Measurements from ENCODE around the gene L3MBTL1. TPM values are rescaled to one million over a fixed set of nuclear protein-coding genes. Genes with fewer than 3 reads are reported as not detected.
A peak's percentile ranks its signal among the peaks of the same experiment; 100 is the strongest.

Gene L3MBTL1
- total RNA-seq, 1 experiment from 2014 or later: 21.6 TPM

GRCh38 chr20:43537921-43538877 is 30.7 kb downstream of the L3MBTL1 start:
- Histone ChIP-seq H4K20me1 (ENCODE audit: insufficient read depth) (no peaks in the 10 kb centered on the region), H3K4me1 (ENCODE audit: control insufficient read depth in 1 of 2, insufficient read depth in 2 of 2, low read length in 2 of 2) (no peaks in the 10 kb centered on the region), H3K9me2 (ENCODE audit: insufficient read depth) (no peaks in the 10 kb centered on the region), H2AFZ (ENCODE audit: low read depth, low read length, poor library complexity, severe bottlenecking) (no peak overlapping the region), H3K27ac (ENCODE audit: low read depth, low read length) (no peak overlapping the region), H3K9ac (ENCODE audit: low read length) (no peak overlapping the region), H3K79me2 (ENCODE audit: insufficient read depth, low read length) (no peaks in the 10 kb centered on the region), H3K4me2 (ENCODE audit: low read length) (no peak overlapping the region), H3K4me3 (replicated peaks in 1 of 2; ENCODE audit: low read depth in 1 of 2, low read length in 2 of 2) (no peak overlapping the region), H3K27me3 (ENCODE audit: insufficient read depth, low read length) (no peaks in the 10 kb centered on the region), H3K36me3 (ENCODE audit: control insufficient read depth in 1 of 2, insufficient read depth in 2 of 2, low read length in 2 of 2) (peaks cover 0 to 11% of the 10 kb centered on the region in 2 experiments; a peak in 1 of 4 replicates), H3K9me3 (ENCODE audit: control insufficient read depth in 1 of 2, insufficient read depth in 1 of 2, low read depth in 1 of 2, low read length in 2 of 2) (no peaks in the 10 kb centered on the region)
- peak; percentile 87 for ATAC-seq
- intact Hi-C loops (cut with micrococcal nuclease): loop anchor here (1.0 to 10.0 kb wide), 4 partner anchors 154 to 657 kb away; no protein-coding TSS in a partner anchor
- no peak for TF ChIP-seq YY1 (IDR thresholded peaks at IDR 0.05; ENCODE audit: extremely low read depth, insufficient replicate concordance, low read depth, low read length)
- peak; percentile 54 to 97 (median 94); a peak in 5 of 6 replicates for TF ChIP-seq CTCF (IDR thresholded peaks at IDR 0.05 in 2 of 3, conservative IDR thresholded peaks at IDR 0.05 in 1 of 3; ENCODE audit: borderline replicate concordance in 1 of 3, insufficient read depth in 1 of 3, low read depth in 2 of 3, low read length in 2 of 3)
- peak; percentile 80 for TF ChIP-seq RAD21 (IDR thresholded peaks at IDR 0.05; ENCODE audit: low read depth)
- peak; percentile 24 for DNase-seq (ENCODE audit: low read depth, low spot score)
- ChIA-PET CTCF (interaction anchor here (0.6 to 5.4 kb wide), 15 partner anchors 8 to 554 kb away, joined by 3 to 76 read pairs (median 4); partner anchors contain the start of gene IFT52), POLR2A (no interaction called here), RAD21 (ENCODE audit: low non-redundant PET in 1 of 2, low total read pairs in 2 of 2, uncharacterized antibody in 2 of 2, unreplicated experiment in 2 of 2) (interaction anchor here (0.7 to 1.3 kb wide), 5 partner anchors 9 to 542 kb away, joined by 3 to 7 read pairs (median 4); partner anchors contain the start of gene IFT52 (in 1 of the 2))
- BruUV-seq (replicated peaks): no TSS peak

Data from HCT116 (cell line).